ENCODE measurements around the gene TNFRSF18. TPM values are rescaled to one million over a fixed set of nuclear protein-coding genes. Genes with fewer than 3 reads are reported as not detected.

The TNFRSF18 gene
- total RNA-seq, 2 experiments from 2014 or later: 17.5 to 18.8 TPM

DNA sequence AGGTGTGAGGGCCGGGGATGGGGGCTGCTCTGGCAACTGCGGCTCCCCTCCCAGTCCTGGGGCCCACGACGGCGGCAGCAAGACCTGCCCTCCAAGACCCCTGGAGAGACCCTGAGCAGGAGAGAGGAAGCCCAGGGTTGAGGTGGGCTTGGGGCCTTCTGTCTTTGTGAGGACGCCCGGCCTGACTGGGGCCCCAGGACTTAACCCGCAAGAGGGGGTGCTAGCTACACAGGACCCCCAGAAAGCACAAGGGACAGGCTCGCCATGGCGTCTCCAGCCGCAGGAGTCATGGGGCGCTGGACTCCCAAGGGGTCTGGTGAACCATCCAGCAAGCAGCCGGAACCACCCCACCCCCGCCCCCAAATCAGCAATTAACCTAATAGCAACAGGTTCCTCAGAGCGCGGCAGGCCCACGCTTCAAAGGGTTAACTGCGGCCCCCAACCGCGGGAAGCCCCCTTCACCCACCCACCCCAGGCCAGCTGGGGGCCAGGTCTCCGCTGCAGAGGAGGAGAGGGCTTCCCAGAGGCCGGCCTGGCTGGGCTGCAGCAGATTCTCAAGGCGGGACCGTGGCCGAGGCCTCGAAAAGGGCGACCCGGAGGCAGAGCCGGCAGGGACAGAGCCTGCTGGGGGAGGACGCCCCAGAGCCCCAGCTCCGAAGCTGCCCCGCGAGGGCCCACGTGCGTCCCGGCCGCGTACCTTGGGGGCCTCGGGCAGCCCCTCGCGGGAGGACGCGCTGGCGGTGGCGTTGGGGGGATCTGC is 39.6 kb upstream of the TNFRSF18 start:
- POLR2A ChIA-PET: no interaction called here
- peaks cover 13% of the 10 kb centered on the region for H3K4me1 Mint-ChIP-seq (ENCODE audit: low read depth)
- ATAC-seq (no peak), DNase-seq (no peak)
- H3K36me3 Mint-ChIP-seq (ENCODE audit: low read depth): peaks cover 2% of the 10 kb centered on the region
- H3K27ac Mint-ChIP-seq: no peak overlapping the region
- no peaks in the 10 kb centered on the region for H3K9me3 Mint-ChIP-seq (ENCODE audit: insufficient read depth)
- H3K27me3 Mint-ChIP-seq (ENCODE audit: low read depth): peaks cover 6% of the 10 kb centered on the region
- H3K4me3 Mint-ChIP-seq: no peak overlapping the region
- CTCF ChIA-PET: no interaction called here

- POLR2A ChIA-PET: no interaction called here
Observed at GRCh38 chr1:1245178-1245816, 38.9 kb upstream of the TNFRSF18 start.

GRCh38 chr1:1244192-1244811 is 37.9 kb upstream of the TNFRSF18 start:
- H3K27me3 Mint-ChIP-seq (ENCODE audit: low read depth): peaks cover 6% of the 10 kb centered on the region
- POLR2A ChIA-PET: no interaction called here

More at GRCh38 chr1:1245178-1245816, 38.9 kb upstream of the TNFRSF18 start:
- DNase-seq (no peak), ATAC-seq (no peak)
- Mint-ChIP-seq H3K4me1 (ENCODE audit: low read depth) (peaks cover 7% of the 10 kb centered on the region), H3K36me3 (ENCODE audit: low read depth) (no peaks in the 10 kb centered on the region), H3K4me3 (no peak overlapping the region), H3K9me3 (ENCODE audit: insufficient read depth) (no peaks in the 10 kb centered on the region), H3K27me3 (ENCODE audit: low read depth) (peaks cover 6% of the 10 kb centered on the region), H3K27ac (no peak overlapping the region)
- CTCF ChIA-PET: no interaction called here

GRCh38 chr1:1243807-1244191 is 37.4 kb upstream of the TNFRSF18 start:
- Mint-ChIP-seq H3K27me3 (ENCODE audit: low read depth) (peaks cover 6% of the 10 kb centered on the region), H3K36me3 (ENCODE audit: low read depth) (no peaks in the 10 kb centered on the region)
- no peak for ATAC-seq

More at GRCh38 chr1:1244192-1244811, 37.9 kb upstream of the TNFRSF18 start:
- H3K36me3 Mint-ChIP-seq (ENCODE audit: low read depth): no peaks in the 10 kb centered on the region
- no peaks in the 10 kb centered on the region for H3K9me3 Mint-ChIP-seq (ENCODE audit: insufficient read depth)
- H3K4me1 Mint-ChIP-seq (ENCODE audit: low read depth): no peaks in the 10 kb centered on the region
- ATAC-seq (no peak), DNase-seq (no peak)
- CTCF ChIA-PET: no interaction called here
- H3K4me3 Mint-ChIP-seq: no peak overlapping the region
- H3K27ac Mint-ChIP-seq: no peak overlapping the region

GRCh38 chr1:1243266-1243660 is 36.9 kb upstream of the TNFRSF18 start:
- Mint-ChIP-seq H3K4me3 (no peak overlapping the region), H3K27ac (no peak overlapping the region), H3K27me3 (ENCODE audit: low read depth) (peaks cover 6% of the 10 kb centered on the region), H3K36me3 (ENCODE audit: low read depth) (no peaks in the 10 kb centered on the region), H3K9me3 (ENCODE audit: insufficient read depth) (no peaks in the 10 kb centered on the region), H3K4me1 (ENCODE audit: low read depth) (no peaks in the 10 kb centered on the region)
- DNase-seq (no peak), ATAC-seq (no peak)
- CTCF ChIA-PET: no interaction called here
- POLR2A ChIA-PET: no interaction called here

More at GRCh38 chr1:1243807-1244191, 37.4 kb upstream of the TNFRSF18 start:
- no peak overlapping the region for H3K4me3 Mint-ChIP-seq
- H3K27ac Mint-ChIP-seq: no peak overlapping the region
- H3K9me3 Mint-ChIP-seq (ENCODE audit: insufficient read depth): no peaks in the 10 kb centered on the region
- POLR2A ChIA-PET: no interaction called here
- CTCF ChIA-PET: no interaction called here
- DNase-seq: no peak
- H3K4me1 Mint-ChIP-seq (ENCODE audit: low read depth): no peaks in the 10 kb centered on the region

GRCh38 chr1:1242461-1243265 is 36.3 kb upstream of the TNFRSF18 start:
- POLR2A ChIA-PET: interaction anchor here (0.8 kb wide), 1 partner anchor 130 kb away, joined by 3 read pairs; no protein-coding TSS in a partner anchor
- H3K9me3 Mint-ChIP-seq (ENCODE audit: insufficient read depth): no peaks in the 10 kb centered on the region
- H3K27ac Mint-ChIP-seq: no peak overlapping the region
- H3K4me1 Mint-ChIP-seq (ENCODE audit: low read depth): no peaks in the 10 kb centered on the region
- no peak overlapping the region for H3K4me3 Mint-ChIP-seq
- peaks cover 6% of the 10 kb centered on the region for H3K27me3 Mint-ChIP-seq (ENCODE audit: low read depth)
- CTCF ChIA-PET: interaction anchor here (0.8 kb wide), 1 partner anchor 120 kb away, joined by 6 read pairs; no protein-coding TSS in a partner anchor
- H3K36me3 Mint-ChIP-seq (ENCODE audit: low read depth): no peaks in the 10 kb centered on the region
- no peak for DNase-seq
- ATAC-seq: no peak

GRCh38 chr1:1241588-1242219 is 35.3 kb upstream of the TNFRSF18 start:
- Mint-ChIP-seq H3K27ac (no peak overlapping the region), H3K9me3 (ENCODE audit: insufficient read depth) (no peaks in the 10 kb centered on the region), H3K27me3 (ENCODE audit: low read depth) (peaks cover 3% of the 10 kb centered on the region), H3K4me1 (ENCODE audit: low read depth) (no peaks in the 10 kb centered on the region), H3K4me3 (no peak overlapping the region), H3K36me3 (ENCODE audit: low read depth) (no peaks in the 10 kb centered on the region)
- CTCF ChIA-PET: interaction anchor here (0.8 kb wide), 1 partner anchor 119 kb away, joined by 6 read pairs; no protein-coding TSS in a partner anchor
- ATAC-seq: no peak
- POLR2A ChIA-PET: interaction anchor here (0.8 kb wide), 1 partner anchor 129 kb away, joined by 3 read pairs; no protein-coding TSS in a partner anchor
- DNase-seq: no peak

DNA sequence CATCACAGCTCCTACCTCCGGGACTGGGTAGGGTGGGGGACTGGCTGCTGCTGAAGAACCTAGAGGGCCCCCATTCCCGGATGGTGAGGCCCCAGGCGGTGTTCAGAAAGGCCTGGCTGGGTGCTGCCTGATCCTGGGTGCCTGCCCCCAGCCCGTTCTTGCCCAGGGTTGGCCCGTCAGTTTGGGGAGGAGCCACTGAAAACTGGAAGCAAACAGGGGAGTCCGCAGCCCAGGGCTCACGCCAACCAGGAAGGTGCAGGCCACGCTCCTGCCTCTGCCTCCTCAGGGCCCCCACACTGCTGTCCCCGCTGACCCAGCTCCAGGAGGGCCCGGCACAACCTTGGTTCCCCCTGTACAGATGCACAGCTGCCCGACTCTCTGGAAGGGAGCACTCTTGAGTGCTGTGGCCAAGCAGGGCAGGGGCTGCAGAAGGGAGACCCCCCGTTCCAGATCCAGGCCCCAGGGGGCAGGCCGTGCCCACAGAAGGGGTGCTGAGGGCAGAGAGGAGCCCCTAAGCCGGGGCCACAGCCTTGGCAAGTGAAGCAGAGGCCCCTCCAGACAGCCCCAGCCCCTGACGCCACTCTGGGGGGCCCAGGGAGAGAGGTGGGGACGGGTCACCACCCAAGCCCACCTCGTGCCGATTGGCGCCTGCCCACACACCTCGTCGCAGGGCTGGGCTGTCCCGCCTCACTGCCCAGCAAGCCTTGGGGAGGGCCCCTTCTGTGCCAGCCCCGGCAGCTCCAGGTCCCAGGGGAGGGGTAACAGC is 34.6 kb upstream of the TNFRSF18 start:
- POLR2A ChIA-PET: no interaction called here
- CTCF ChIA-PET: no interaction called here

DNA sequence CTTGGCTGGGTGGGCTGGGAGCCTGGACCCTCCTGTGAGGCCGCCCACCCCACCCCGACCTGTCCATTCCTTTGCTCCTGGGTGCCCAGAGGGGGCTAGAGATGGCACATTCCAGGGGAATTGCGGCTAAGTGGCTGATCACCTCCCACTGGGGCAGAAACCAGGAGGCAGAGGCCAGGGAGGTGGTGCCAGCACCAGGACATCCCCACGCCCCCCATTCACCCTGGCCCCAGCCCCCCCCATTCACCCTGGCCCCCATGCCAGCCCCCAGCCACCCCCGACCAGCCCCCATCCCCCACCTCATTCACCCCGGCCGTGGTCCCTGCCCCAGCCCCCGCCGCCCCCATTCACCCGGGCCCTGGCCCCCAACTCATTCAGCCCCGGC is 33.9 kb upstream of the TNFRSF18 start:
- Mint-ChIP-seq H3K4me3 (no peak overlapping the region), H3K9me3 (ENCODE audit: insufficient read depth) (no peaks in the 10 kb centered on the region), H3K36me3 (ENCODE audit: low read depth) (no peaks in the 10 kb centered on the region), H3K27ac (no peak overlapping the region), H3K4me1 (ENCODE audit: low read depth) (no peaks in the 10 kb centered on the region), H3K27me3 (ENCODE audit: low read depth) (no peaks in the 10 kb centered on the region)
- ChIA-PET POLR2A (no interaction called here), CTCF (no interaction called here)
- ATAC-seq (no peak), DNase-seq (no peak)

More for the DNA sequence above, 34.6 kb upstream of the TNFRSF18 start:
- no peak overlapping the region for H3K27ac Mint-ChIP-seq
- H3K4me3 Mint-ChIP-seq: no peak overlapping the region
- no peaks in the 10 kb centered on the region for H3K36me3 Mint-ChIP-seq (ENCODE audit: low read depth)
- no peaks in the 10 kb centered on the region for H3K4me1 Mint-ChIP-seq (ENCODE audit: low read depth)
- DNase-seq (no peak), ATAC-seq (no peak)
- H3K27me3 Mint-ChIP-seq (ENCODE audit: low read depth): peaks cover 2% of the 10 kb centered on the region
- no peaks in the 10 kb centered on the region for H3K9me3 Mint-ChIP-seq (ENCODE audit: insufficient read depth)

DNA sequence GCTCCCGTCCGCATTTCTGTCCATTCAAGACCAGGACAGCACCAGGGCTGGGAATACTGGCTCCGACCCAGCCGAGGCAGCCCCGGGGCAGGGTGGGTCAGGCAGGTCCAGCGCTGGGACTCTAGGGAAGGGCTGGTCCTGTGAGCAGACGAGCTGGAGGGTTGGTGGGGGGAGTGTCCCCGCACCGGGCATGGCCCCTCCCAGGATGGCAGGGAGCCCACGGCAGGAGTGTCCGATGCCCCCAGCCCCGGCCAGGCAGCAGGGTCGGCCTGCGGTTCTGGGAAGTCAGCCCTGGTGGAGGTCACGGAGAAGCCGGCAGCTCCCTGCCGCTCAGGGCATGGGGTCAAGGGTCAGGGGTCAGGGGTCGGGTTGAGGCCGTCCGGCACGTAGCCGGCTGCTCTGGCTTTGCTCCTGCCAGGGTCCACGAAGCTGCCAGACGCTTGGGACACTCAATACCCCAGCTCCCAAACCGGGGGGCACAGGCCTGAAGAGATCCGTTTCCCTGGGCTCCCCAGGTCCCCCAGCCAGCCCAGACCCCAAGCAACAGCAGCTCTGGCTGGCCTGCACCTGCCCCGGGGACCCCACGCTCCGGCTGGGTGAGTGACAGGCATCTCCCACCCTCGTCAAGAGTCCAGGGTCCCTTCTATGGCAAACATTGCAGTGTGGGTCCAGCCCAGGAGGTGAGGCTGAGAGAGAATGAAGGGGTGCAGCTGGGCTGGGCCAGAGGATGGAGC is 33.4 kb upstream of the TNFRSF18 start:
- DNase-seq (no peak), ATAC-seq (no peak)
- Mint-ChIP-seq H3K27ac (no peak overlapping the region), H3K27me3 (ENCODE audit: low read depth) (no peaks in the 10 kb centered on the region), H3K4me3 (no peak overlapping the region), H3K4me1 (ENCODE audit: low read depth) (no peaks in the 10 kb centered on the region), H3K9me3 (ENCODE audit: insufficient read depth) (no peaks in the 10 kb centered on the region), H3K36me3 (ENCODE audit: low read depth) (no peaks in the 10 kb centered on the region)
- CTCF ChIA-PET: no interaction called here
- POLR2A ChIA-PET: no interaction called here
